Vagina (tissue), 2 donors: ENCODE measurements around the gene PTPN14.

ENCODE experiments used
- POLR2AphosphoS5 ChIP-seq, 2 donors: sonication (generic); formaldehyde crosslinking; IDR thresholded peaks; one replicate each; pipeline ENCODE4 v1.9.0; 2017; ENCODE audit warnings: antibody characterized with exemption in 2 of 2, mild to moderate bottlenecking in 2 of 2, low read depth in 1 of 2; ENCODE audit not compliant: insufficient read depth in 1 of 2
- TF ChIP-seq, protein P1 (sequence below), 3 experiments: fragments of 450-650 bp in 2 of 3; fragments of 200-600 bp in 1 of 3; sonication (generic) in 1 of 3; IDR thresholded peaks; one replicate each; pipeline ENCODE4 v1.5.1; 2017 to 2019; ENCODE audit warnings: antibody characterized with exemption in 3 of 3, mild to moderate bottlenecking in 2 of 3, moderate library complexity in 2 of 3

DNA sequence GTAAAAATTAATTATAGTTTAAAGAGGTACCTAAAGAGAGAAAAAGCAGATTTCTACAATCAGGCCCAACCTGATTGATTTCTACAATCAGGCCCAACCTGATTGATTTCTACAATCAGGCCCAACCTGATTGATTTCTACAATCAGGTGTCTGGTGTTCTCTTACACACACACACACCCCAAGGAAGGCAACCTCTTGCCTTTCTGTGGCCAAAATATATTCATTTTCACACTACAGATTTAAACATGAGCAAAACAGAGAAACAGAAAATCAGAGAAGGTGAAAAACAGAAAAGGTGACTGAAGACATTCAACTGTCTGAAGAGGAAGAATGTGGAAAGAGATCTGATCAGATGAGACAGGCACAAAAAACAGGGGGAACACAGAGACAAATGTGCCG, 166.0 kb downstream of the PTPN14 start:
- TF ChIP-seq POLR2AphosphoS5 (IDR thresholded peaks at IDR 0.05; ENCODE audit: insufficient read depth in 1 of 2, low read depth in 1 of 2): no peak
- TF ChIP-seq, protein P1, sequence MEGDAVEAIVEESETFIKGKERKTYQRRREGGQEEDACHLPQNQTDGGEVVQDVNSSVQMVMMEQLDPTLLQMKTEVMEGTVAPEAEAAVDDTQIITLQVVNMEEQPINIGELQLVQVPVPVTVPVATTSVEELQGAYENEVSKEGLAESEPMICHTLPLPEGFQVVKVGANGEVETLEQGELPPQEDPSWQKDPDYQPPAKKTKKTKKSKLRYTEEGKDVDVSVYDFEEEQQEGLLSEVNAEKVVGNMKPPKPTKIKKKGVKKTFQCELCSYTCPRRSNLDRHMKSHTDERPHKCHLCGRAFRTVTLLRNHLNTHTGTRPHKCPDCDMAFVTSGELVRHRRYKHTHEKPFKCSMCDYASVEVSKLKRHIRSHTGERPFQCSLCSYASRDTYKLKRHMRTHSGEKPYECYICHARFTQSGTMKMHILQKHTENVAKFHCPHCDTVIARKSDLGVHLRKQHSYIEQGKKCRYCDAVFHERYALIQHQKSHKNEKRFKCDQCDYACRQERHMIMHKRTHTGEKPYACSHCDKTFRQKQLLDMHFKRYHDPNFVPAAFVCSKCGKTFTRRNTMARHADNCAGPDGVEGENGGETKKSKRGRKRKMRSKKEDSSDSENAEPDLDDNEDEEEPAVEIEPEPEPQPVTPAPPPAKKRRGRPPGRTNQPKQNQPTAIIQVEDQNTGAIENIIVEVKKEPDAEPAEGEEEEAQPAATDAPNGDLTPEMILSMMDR (IDR thresholded peaks at IDR 0.05): no peak
